Naive thymus-derived CD8-positive, alpha-beta T cell (primary cell): Measurements from ENCODE around the gene PSD2. TPM values are rescaled to one million over a fixed set of nuclear protein-coding genes. Genes with fewer than 3 reads are reported as not detected.

Experiments used
- ATAC-seq, 2 donors: fragments of 150-1000 bp; cut with Tn5 transposase in 1 of 2; sonication (Bioruptor Pico), chemical (Tn5 transposase) in 1 of 2; 1 replicate in 1 of 2; 2 replicates in 1 of 2; pipeline ENCODE4 v1.10.0; 2021; ENCODE audit warnings: mild to moderate bottlenecking in 2 of 2, moderate library complexity in 2 of 2
- POLR2A ChIA-PET: fragments of 350-600 bp; sonication (Branson Sonifier 250); formaldehyde crosslinking; loops from one replicate; lab custom pipeline; 2021; ENCODE audit warnings: antibody characterized with exemption; lab: Charles Lee
- DNase-seq, 10 donors: peaks; one replicate each; pipeline versions ENCODE4 v3.0.0 to v3.0.0-alpha.2; 2020 to 2022
- H3K27ac Mint-ChIP-seq, 10 donors: one replicate each; pipeline ENCODE4 v1.8.0; 2020 to 2022; ENCODE audit warnings: mild to moderate bottlenecking in 10 of 10, mixed read lengths in 10 of 10, moderate library complexity in 4 of 10, inconsistent platforms in 1 of 10
- H3K27me3 Mint-ChIP-seq, 5 donors: one replicate each; pipeline ENCODE4 v1.8.0; 2021 to 2022; ENCODE audit warnings: mixed read lengths in 5 of 5
- H3K36me3 Mint-ChIP-seq, 3 donors: one replicate each; pipeline ENCODE4 v1.8.0; 2020 to 2022; ENCODE audit warnings: mixed read lengths in 3 of 3, mild to moderate bottlenecking in 2 of 3, inconsistent platforms in 1 of 3
- H3K4me1 Mint-ChIP-seq, 4 donors: one replicate each; pipeline ENCODE4 v1.8.0; 2021 to 2022; ENCODE audit warnings: mixed read lengths in 4 of 4
- H3K4me3 Mint-ChIP-seq, 10 donors: one replicate each; pipeline ENCODE4 v1.8.0; 2020 to 2022; ENCODE audit warnings: mild to moderate bottlenecking in 10 of 10, mixed read lengths in 10 of 10, moderate library complexity in 6 of 10, inconsistent platforms in 1 of 10
- H3K9me3 Mint-ChIP-seq, 9 donors: one replicate each; pipeline ENCODE4 v1.8.0; 2020 to 2022; ENCODE audit warnings: mixed read lengths in 9 of 9, mild to moderate bottlenecking in 3 of 9, inconsistent platforms in 1 of 9, moderate library complexity in 1 of 9
- polyA plus RNA-seq, 3 donors: library from polyadenylated mRNA; unstranded; fragments of 300-500 nt; fragmentation: Illumina TruSeq; gene quantifications; one replicate each; pipeline ENCODE4 v1.2.3, GENCODE V29; 2021
- total RNA-seq, 8 experiments: library from RNA in 2 of 8; stranded (reverse) in 2 of 8; gene quantifications; one replicate each; pipeline ENCODE4 v1.2.3 and lab custom pipeline; 2021 to 2026

The PSD2 gene
- total and polyA plus RNA-seq, 5 experiments from 2014 or later, result 0.08 to 0.19 (median 0.08) TPM; not detected in 2

- POLR2A ChIA-PET, result no interaction called here
Measured at GRCh38 chr5:139872052-139872766, 76.6 kb downstream of the PSD2 start.

GRCh38 chr5:139872851-139873794 lies 77.5 kb downstream of the PSD2 start:
- peaks cover 0 to 11% (median 0%) of the 10 kb centered on the region in 9 donors for H3K9me3 Mint-ChIP-seq

More at GRCh38 chr5:139872052-139872766, 76.6 kb downstream of the PSD2 start:
- peaks cover 0 to 11% (median 0%) of the 10 kb centered on the region in 9 donors for H3K9me3 Mint-ChIP-seq
- no peak overlapping the region for H3K27ac Mint-ChIP-seq
- peaks cover 0 to 6% (median 3%) of the 10 kb centered on the region in 4 donors for H3K4me1 Mint-ChIP-seq
- ATAC-seq (no peak), DNase-seq (no peak)
- peaks cover 6 to 29% (median 14%) of the 10 kb centered on the region in 5 donors for H3K27me3 Mint-ChIP-seq
- H3K36me3 Mint-ChIP-seq, result peaks cover 0 to 9% (median 2%) of the 10 kb centered on the region in 3 donors
- no peak overlapping the region for H3K4me3 Mint-ChIP-seq

GRCh38 chr5:139875957-139876356 lies 80.3 kb downstream of the PSD2 start:
- Mint-ChIP-seq H3K36me3 (peaks cover 0 to 9% (median 2%) of the 10 kb centered on the region in 3 donors), H3K27me3 (peaks cover 6 to 19% (median 10%) of the 10 kb centered on the region in 5 donors), H3K4me3 (no peak overlapping the region), H3K9me3 (peaks cover 0 to 11% (median 0%) of the 10 kb centered on the region in 9 donors), H3K27ac (no peak overlapping the region), H3K4me1 (peaks cover 0 to 6% (median 3%) of the 10 kb centered on the region in 4 donors)
- DNase-seq (peak in 1 of 10 donors; percentile 7), ATAC-seq (no peak)
- POLR2A ChIA-PET, result no interaction called here

More at GRCh38 chr5:139872851-139873794, 77.5 kb downstream of the PSD2 start:
- Mint-ChIP-seq H3K4me3 (no peak overlapping the region), H3K36me3 (peaks cover 0 to 9% (median 2%) of the 10 kb centered on the region in 3 donors), H3K4me1 (peaks cover 0 to 6% (median 3%) of the 10 kb centered on the region in 4 donors), H3K27ac (no peak overlapping the region), H3K27me3 (peaks cover 6 to 25% (median 13%) of the 10 kb centered on the region in 5 donors)
- POLR2A ChIA-PET, result no interaction called here
- DNase-seq (no peak), ATAC-seq (no peak)

- Mint-ChIP-seq H3K36me3 (peaks cover 0 to 9% (median 2%) of the 10 kb centered on the region in 3 donors), H3K4me3 (no peak overlapping the region), H3K27me3 (peaks cover 6 to 19% (median 10%) of the 10 kb centered on the region in 5 donors), H3K27ac (no peak overlapping the region), H3K9me3 (peaks cover 0 to 11% (median 0%) of the 10 kb centered on the region in 9 donors), H3K4me1 (peaks cover 0 to 6% (median 3%) of the 10 kb centered on the region in 4 donors)
- ATAC-seq (no peak), DNase-seq (peak in 1 of 10 donors; percentile 40)
- POLR2A ChIA-PET, result no interaction called here
Measured at GRCh38 chr5:139877129-139877597, 81.6 kb downstream of the PSD2 start.

- DNase-seq, result peak in 1 of 10 donors; percentile 49
- Mint-ChIP-seq H3K27ac (no peak overlapping the region), H3K36me3 (peaks cover 0 to 9% (median 2%) of the 10 kb centered on the region in 3 donors), H3K9me3 (peaks cover 0 to 11% (median 0%) of the 10 kb centered on the region in 9 donors), H3K27me3 (peaks cover 6 to 19% (median 9%) of the 10 kb centered on the region in 5 donors), H3K4me1 (peaks cover 0 to 6% (median 3%) of the 10 kb centered on the region in 4 donors), H3K4me3 (no peak overlapping the region)
- no peak for ATAC-seq
- POLR2A ChIA-PET, result no interaction called here
Measured at GRCh38 chr5:139878093-139878492, 82.5 kb downstream of the PSD2 start.

GRCh38 chr5:139880416-139881142 lies 85.0 kb downstream of the PSD2 start:
- Mint-ChIP-seq H3K9me3 (peaks cover 0 to 8% (median 0%) of the 10 kb centered on the region in 9 donors), H3K27me3 (peaks cover 3 to 23% (median 12%) of the 10 kb centered on the region in 5 donors), H3K27ac (no peak overlapping the region), H3K4me3 (no peak overlapping the region), H3K4me1 (peaks cover 0 to 6% (median 5%) of the 10 kb centered on the region in 4 donors), H3K36me3 (peaks cover 0 to 6% (median 2%) of the 10 kb centered on the region in 3 donors)
- no peak for DNase-seq
- POLR2A ChIA-PET, result no interaction called here
- ATAC-seq, result no peak

- no peak for ATAC-seq
Measured at GRCh38 chr5:139881143-139881733, 85.6 kb downstream of the PSD2 start.

GRCh38 chr5:139882316-139882715 lies 86.7 kb downstream of the PSD2 start:
- Mint-ChIP-seq H3K27me3 (peaks cover 4 to 24% (median 13%) of the 10 kb centered on the region in 5 donors), H3K27ac (no peak overlapping the region), H3K36me3 (no peaks in the 10 kb centered on the region), H3K4me1 (peaks cover 0 to 3% (median 0%) of the 10 kb centered on the region in 4 donors), H3K9me3 (no peaks in the 10 kb centered on the region), H3K4me3 (no peak overlapping the region)
- ATAC-seq (no peak), DNase-seq (peak in 1 of 10 donors; percentile 9)
- POLR2A ChIA-PET, result no interaction called here

More at GRCh38 chr5:139881143-139881733, 85.6 kb downstream of the PSD2 start:
- Mint-ChIP-seq H3K9me3 (peaks cover 0 to 2% (median 0%) of the 10 kb centered on the region in 9 donors), H3K4me3 (no peak overlapping the region), H3K27me3 (peaks cover 3 to 24% (median 13%) of the 10 kb centered on the region in 5 donors), H3K4me1 (peaks cover 0 to 6% (median 5%) of the 10 kb centered on the region in 4 donors), H3K36me3 (peaks cover 0 to under 1% (median 0%) of the 10 kb centered on the region in 3 donors), H3K27ac (peak overlapping the region in 1 of 10 donors; percentile 11)
- no peak for DNase-seq
- POLR2A ChIA-PET, result no interaction called here

- ATAC-seq (no peak), DNase-seq (peak in 1 of 10 donors; percentile 7)
- no peak overlapping the region for H3K27ac Mint-ChIP-seq
- no peak overlapping the region for H3K4me3 Mint-ChIP-seq
- peaks cover 0 to 5% (median 0%) of the 10 kb centered on the region in 4 donors for H3K4me1 Mint-ChIP-seq
- no peaks in the 10 kb centered on the region for H3K9me3 Mint-ChIP-seq
- POLR2A ChIA-PET, result no interaction called here
- H3K36me3 Mint-ChIP-seq, result no peaks in the 10 kb centered on the region
- peaks cover 5 to 24% (median 13%) of the 10 kb centered on the region in 5 donors for H3K27me3 Mint-ChIP-seq
Measured at GRCh38 chr5:139882961-139883539, 87.4 kb downstream of the PSD2 start.

GRCh38 chr5:139884144-139884543 lies 88.5 kb downstream of the PSD2 start:
- Mint-ChIP-seq H3K4me1 (peaks cover 0 to 5% (median 0%) of the 10 kb centered on the region in 4 donors), H3K27me3 (peaks cover 5 to 24% (median 13%) of the 10 kb centered on the region in 5 donors), H3K4me3 (no peak overlapping the region), H3K27ac (no peak overlapping the region), H3K36me3 (no peaks in the 10 kb centered on the region), H3K9me3 (no peaks in the 10 kb centered on the region)
- DNase-seq (peak in 1 of 10 donors; percentile 9), ATAC-seq (no peak)
- POLR2A ChIA-PET, result no interaction called here

GRCh38 chr5:139884734-139885133 lies 89.1 kb downstream of the PSD2 start:
- H3K36me3 Mint-ChIP-seq, result no peaks in the 10 kb centered on the region
- peaks cover 5 to 24% (median 13%) of the 10 kb centered on the region in 5 donors for H3K27me3 Mint-ChIP-seq
- H3K9me3 Mint-ChIP-seq, result no peaks in the 10 kb centered on the region
- ATAC-seq, result no peak
- POLR2A ChIA-PET, result no interaction called here
- no peak overlapping the region for H3K4me3 Mint-ChIP-seq
- no peak overlapping the region for H3K27ac Mint-ChIP-seq
- DNase-seq, result no peak
- peaks cover 0 to 5% (median 0%) of the 10 kb centered on the region in 4 donors for H3K4me1 Mint-ChIP-seq
